Measurements from ENCODE around the gene HDGFL1.

- TF ChIP-seq MXD4 (CRISPR knock-in tag; IDR thresholded peaks at IDR 0.05; ENCODE audit: borderline replicate concordance) (no peak), KAT7 (CRISPR knock-in tag; IDR thresholded peaks at IDR 0.05; ENCODE audit: borderline replicate concordance) (no peak)
Measured at GRCh38 chr6:22621028-22621427, 51.7 kb downstream of the HDGFL1 start.
